Mesenchymal stem cell (in vitro differentiated cells and primary cell): ENCODE measurements around the gene ENDOD1.
A peak's percentile ranks its signal among the peaks of the same experiment; 100 is the strongest.

Experiments used
- DNase-seq: peaks from one replicate; pipeline ENCODE4 v3.0.0-alpha.2; 2013
- H2AFZ ChIP-seq: one replicate; pipeline ENCODE4 v1.6.1; 2013; ENCODE audit warnings: low read depth, mild to moderate bottlenecking, control low read depth, inconsistent platforms, low read length, moderate library complexity
- H2AK5ac ChIP-seq: 2 replicates; pipeline ENCODE4 v1.6.1; 2013; ENCODE audit warnings: low read length, moderate library complexity, mild to moderate bottlenecking, inconsistent platforms; ENCODE audit not compliant: severe bottlenecking
- H2BK120ac ChIP-seq: one replicate; pipeline ENCODE4 v1.6.1; 2013; ENCODE audit warnings: low read depth, mild to moderate bottlenecking, inconsistent platforms, low read length, moderate library complexity
- H2BK12ac ChIP-seq, 2 experiments: one replicate each; pipeline ENCODE4 v1.6.1; 2013; ENCODE audit warnings: inconsistent platforms in 2 of 2, low read length in 2 of 2, mild to moderate bottlenecking in 2 of 2, moderate library complexity in 2 of 2, control low read depth in 1 of 2
- H2BK15ac ChIP-seq: one replicate; pipeline ENCODE4 v1.6.1; 2013; ENCODE audit warnings: mild to moderate bottlenecking, low read depth, inconsistent platforms; ENCODE audit not compliant: poor library complexity, severe bottlenecking
- H2BK5ac ChIP-seq: 2 replicates; pipeline ENCODE4 v1.6.1; 2013; ENCODE audit warnings: low read depth, mild to moderate bottlenecking, low read length, control low read depth, inconsistent platforms; ENCODE audit not compliant: poor library complexity, severe bottlenecking
- H3K14ac ChIP-seq, 2 experiments: one replicate each; pipeline ENCODE4 v1.6.1; 2013; ENCODE audit warnings: inconsistent platforms in 2 of 2, low read length in 2 of 2, control low read depth in 1 of 2, mild to moderate bottlenecking in 1 of 2, moderate library complexity in 1 of 2
- H3K18ac ChIP-seq, 2 experiments: one replicate each; pipeline ENCODE4 v1.6.1; 2013; ENCODE audit warnings: inconsistent platforms in 2 of 2, low read length in 2 of 2, control low read depth in 1 of 2, low read depth in 1 of 2, mild to moderate bottlenecking in 1 of 2
- H3K23ac ChIP-seq, 2 experiments: one replicate each; pipeline ENCODE4 v1.6.1; 2013; ENCODE audit warnings: inconsistent platforms in 2 of 2, low read length in 2 of 2, mild to moderate bottlenecking in 2 of 2, moderate library complexity in 2 of 2, control low read depth in 1 of 2
- H3K27ac ChIP-seq: 2 replicates; pipeline ENCODE4 v1.5.1; 2013; ENCODE audit warnings: mild to moderate bottlenecking, moderate library complexity, low read length, control low read depth, inconsistent platforms; ENCODE audit not compliant: poor library complexity, severe bottlenecking
- H3K27me3 ChIP-seq, 2 experiments: 2 replicates each; pipeline versions ENCODE4 v1.6.1 to v1.7.0; 2013; ENCODE audit warnings: low read length in 2 of 2, mild to moderate bottlenecking in 2 of 2, moderate library complexity in 2 of 2, control low read depth in 1 of 2, inconsistent platforms in 1 of 2; ENCODE audit not compliant: control insufficient read depth in 1 of 2, insufficient read depth in 1 of 2
- H3K36me3 ChIP-seq, 2 experiments: 2 replicates each; pipeline versions ENCODE4 v1.6.1 to v1.7.0; 2013; ENCODE audit warnings: low read length in 2 of 2, control low read depth in 1 of 2, inconsistent platforms in 1 of 2, low read depth in 1 of 2, mild to moderate bottlenecking in 1 of 2; ENCODE audit not compliant: insufficient read depth in 2 of 2, control insufficient read depth in 1 of 2
- H3K4ac ChIP-seq, 2 experiments: one replicate each; pipeline ENCODE4 v1.6.1; 2013; ENCODE audit warnings: inconsistent platforms in 2 of 2, low read length in 2 of 2, mild to moderate bottlenecking in 2 of 2, moderate library complexity in 2 of 2, control low read depth in 1 of 2, low read depth in 1 of 2
- H3K4me1 ChIP-seq: 2 replicates; pipeline ENCODE4 v1.6.1; 2013; ENCODE audit warnings: low read depth, low read length, control low read depth; ENCODE audit not compliant: control insufficient read depth, insufficient read depth
- H3K4me2 ChIP-seq: 2 replicates; pipeline ENCODE4 v1.6.1; 2013; ENCODE audit warnings: low read length, mild to moderate bottlenecking, inconsistent platforms; ENCODE audit not compliant: poor library complexity, severe bottlenecking
- H3K4me3 ChIP-seq, 2 experiments: 2 replicates each; pipeline versions ENCODE4 v1.5.1 to v1.7.0; 2013; ENCODE audit warnings: low read length in 2 of 2, mild to moderate bottlenecking in 2 of 2, control low read depth in 1 of 2, low read depth in 1 of 2; ENCODE audit not compliant: insufficient read depth in 1 of 2
- H3K79me1 ChIP-seq: replicated peaks from 2 replicates; pipeline ENCODE4 v1.6.1; 2013; ENCODE audit warnings: mild to moderate bottlenecking, control low read depth, low read length, inconsistent platforms; ENCODE audit not compliant: poor library complexity, severe bottlenecking
- H3K9ac ChIP-seq: 2 replicates; pipeline ENCODE4 v1.7.0; 2013; ENCODE audit warnings: mild to moderate bottlenecking, low read length, moderate library complexity
- H3K9me3 ChIP-seq: 2 replicates; pipeline ENCODE4 v1.7.0; 2013; ENCODE audit warnings: mild to moderate bottlenecking, low read length; ENCODE audit not compliant: control insufficient read depth
- H4K8ac ChIP-seq: one replicate; pipeline ENCODE4 v1.6.1; 2013; ENCODE audit warnings: inconsistent platforms, mild to moderate bottlenecking, low read length, moderate library complexity
- H4K91ac ChIP-seq: one replicate; pipeline ENCODE4 v1.6.1; 2013; ENCODE audit warnings: mild to moderate bottlenecking, low read length, inconsistent platforms
- WGBS: methylation state at CpG from one replicate; pipeline ENCODE4 v1.1.7; 2013; ENCODE audit warnings: mixed read lengths; 5-methylcytosine and 5-hydroxymethylcytosine counted together

Gene ENDOD1

DNA sequence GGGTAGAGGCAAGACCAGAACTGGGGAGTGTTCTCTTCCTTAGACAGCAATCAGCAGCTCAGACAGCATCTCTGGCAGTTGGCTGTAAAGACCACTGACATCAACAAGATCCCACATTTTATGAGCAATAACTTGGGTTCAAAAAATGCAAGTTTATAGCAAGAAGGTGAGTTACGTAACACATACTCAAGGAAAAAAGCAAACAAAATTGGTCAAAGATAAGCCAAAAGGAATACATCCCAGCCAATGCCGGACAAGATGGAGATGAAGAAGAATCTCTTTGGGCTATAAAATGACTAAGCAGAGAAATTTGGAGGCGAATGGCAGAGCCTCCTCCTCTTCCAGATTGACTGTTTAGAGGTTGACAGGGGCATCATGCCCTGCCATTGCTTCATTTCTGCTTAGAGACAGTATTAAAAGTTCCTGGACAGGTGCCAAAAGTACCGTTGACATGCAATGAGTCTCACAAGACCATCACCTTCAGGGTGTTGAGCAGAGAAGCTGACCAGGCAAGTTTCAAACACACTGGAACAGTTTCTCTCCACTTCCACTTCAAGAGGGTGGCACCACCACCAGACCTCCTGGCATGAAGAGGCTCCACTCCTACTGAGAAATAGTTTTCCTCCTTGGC lies 55.9 kb downstream of the ENDOD1 start:
- Histone ChIP-seq H4K91ac (peak overlapping the region; percentile 85), H2BK5ac (no peak overlapping the region), H3K9ac (no peak overlapping the region), H3K4me1 (peaks cover 14% of the 10 kb centered on the region), H3K27ac (no peak overlapping the region), H3K9me3 (no peaks in the 10 kb centered on the region), H2AFZ (no peak overlapping the region), H3K23ac (no peak overlapping the region), H2BK12ac (peak overlapping the region; percentile 46 to 53), H4K8ac (peak overlapping the region; percentile 56), H3K79me1 (no peaks in the 10 kb centered on the region), H2BK15ac (no peak overlapping the region), H3K4me3 (no peak overlapping the region), H3K4ac (peak overlapping the region; percentile 62 to 92), H3K4me2 (no peak overlapping the region), H3K36me3 (no peaks in the 10 kb centered on the region), H3K18ac (peak overlapping the region; percentile 10 to 81), H2AK5ac (no peak overlapping the region), H2BK120ac (peak overlapping the region; percentile 21), H3K14ac (no peak overlapping the region), H3K27me3 (peaks cover 0 to 8% of the 10 kb centered on the region in 2 experiments)
- DNase-seq = no peak
- WGBS = 68% methylated on average over 3 of the region's 4 CpGs

DNA sequence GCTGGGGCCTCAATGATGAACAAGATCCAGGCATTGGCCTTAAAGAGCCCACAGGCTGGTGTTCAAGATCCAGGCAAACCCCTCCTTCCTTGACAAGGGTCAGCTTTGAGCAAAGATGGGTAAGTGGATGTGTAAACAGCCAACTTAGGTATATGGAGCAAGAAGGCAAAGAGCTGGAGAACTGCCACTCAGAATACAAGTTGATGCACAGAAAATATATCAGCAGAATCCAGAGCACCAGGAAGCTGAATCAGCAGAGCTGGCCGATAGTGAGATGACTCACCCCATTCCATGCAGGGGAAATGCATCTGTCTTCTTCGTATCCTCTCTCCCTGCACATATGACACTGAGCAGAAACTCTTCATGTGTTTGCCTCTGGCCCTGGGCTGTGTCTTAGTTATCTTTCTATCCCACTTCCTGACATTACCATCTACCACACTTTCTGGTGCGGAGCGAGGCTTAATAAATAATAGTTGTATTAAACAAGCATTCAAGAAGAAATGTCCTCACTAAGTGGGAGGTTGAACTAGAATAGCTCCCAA lies 57.8 kb downstream of the ENDOD1 start:
- no peak overlapping the region for H2BK15ac ChIP-seq
- no peak overlapping the region for H3K14ac ChIP-seq
- no peak overlapping the region for H4K91ac ChIP-seq
- no peak overlapping the region for H3K4ac ChIP-seq
- no peaks in the 10 kb centered on the region for H3K79me1 ChIP-seq
- no peak overlapping the region for H2AK5ac ChIP-seq
- H4K8ac ChIP-seq = no peak overlapping the region
- no peak overlapping the region for H2BK12ac ChIP-seq
- H2AFZ ChIP-seq = no peak overlapping the region
- no peak overlapping the region for H3K23ac ChIP-seq
- H3K27ac ChIP-seq = peak overlapping the region; percentile 40
- no peaks in the 10 kb centered on the region for H3K27me3 ChIP-seq
- H3K4me2 ChIP-seq = no peak overlapping the region
- peak; percentile 98 for DNase-seq
- peak overlapping the region; percentile 14 for H3K9ac ChIP-seq
- no peak overlapping the region for H2BK5ac ChIP-seq
- H3K4me1 ChIP-seq = peaks cover 20% of the 10 kb centered on the region
- H3K18ac ChIP-seq = no peak overlapping the region
- H3K36me3 ChIP-seq = no peaks in the 10 kb centered on the region
- 0% methylated on average over 2 of the region's 4 CpGs for WGBS
- peak overlapping the region in 1 of 2 experiments; percentile 25 for H3K4me3 ChIP-seq
- no peak overlapping the region for H2BK120ac ChIP-seq
- no peaks in the 10 kb centered on the region for H3K9me3 ChIP-seq

DNA sequence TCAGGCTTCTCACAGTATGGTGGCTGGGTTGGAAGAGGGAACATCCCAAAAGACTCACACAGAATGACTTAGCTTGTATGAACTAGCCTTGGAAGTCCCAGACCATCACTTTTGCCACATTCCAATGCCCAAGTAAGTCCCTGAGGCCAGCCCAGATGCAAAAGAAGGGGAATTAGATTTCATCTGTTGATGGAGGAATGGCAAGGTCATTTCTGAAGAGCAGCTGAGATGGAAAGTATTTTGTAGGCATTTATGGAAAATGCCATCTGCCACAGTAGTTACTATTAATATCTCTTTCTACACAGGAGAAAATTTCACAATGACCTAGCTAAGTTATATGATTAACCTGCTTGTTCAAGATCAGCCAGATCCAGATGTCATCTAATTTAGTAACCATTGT lies 58.8 kb downstream of the ENDOD1 start:
- peak overlapping the region; percentile 89 for H4K91ac ChIP-seq
- no peaks in the 10 kb centered on the region for H3K27me3 ChIP-seq
- peak overlapping the region; percentile 10 to 69 for H3K4ac ChIP-seq
- H3K9me3 ChIP-seq = no peaks in the 10 kb centered on the region
- no peak overlapping the region for H2BK5ac ChIP-seq
- peak; percentile 49 for DNase-seq
- peak overlapping the region; percentile 19 for H3K27ac ChIP-seq
- no peak overlapping the region for H2BK15ac ChIP-seq
- H4K8ac ChIP-seq = peak overlapping the region; percentile 77
- no peaks in the 10 kb centered on the region for H3K36me3 ChIP-seq
- peak overlapping the region; percentile 47 for H2AK5ac ChIP-seq
- H3K4me2 ChIP-seq = no peak overlapping the region
- H3K18ac ChIP-seq = peak overlapping the region; percentile 71 to 81
- H3K23ac ChIP-seq = no peak overlapping the region
- no peak overlapping the region for H3K4me3 ChIP-seq
- H3K14ac ChIP-seq = no peak overlapping the region
- no peaks in the 10 kb centered on the region for H3K79me1 ChIP-seq
- H2BK120ac ChIP-seq = peak overlapping the region; percentile 81
- H2BK12ac ChIP-seq = peak overlapping the region; percentile 44 to 96
- H2AFZ ChIP-seq = no peak overlapping the region
- peaks cover 20% of the 10 kb centered on the region for H3K4me1 ChIP-seq
- H3K9ac ChIP-seq = no peak overlapping the region

DNA sequence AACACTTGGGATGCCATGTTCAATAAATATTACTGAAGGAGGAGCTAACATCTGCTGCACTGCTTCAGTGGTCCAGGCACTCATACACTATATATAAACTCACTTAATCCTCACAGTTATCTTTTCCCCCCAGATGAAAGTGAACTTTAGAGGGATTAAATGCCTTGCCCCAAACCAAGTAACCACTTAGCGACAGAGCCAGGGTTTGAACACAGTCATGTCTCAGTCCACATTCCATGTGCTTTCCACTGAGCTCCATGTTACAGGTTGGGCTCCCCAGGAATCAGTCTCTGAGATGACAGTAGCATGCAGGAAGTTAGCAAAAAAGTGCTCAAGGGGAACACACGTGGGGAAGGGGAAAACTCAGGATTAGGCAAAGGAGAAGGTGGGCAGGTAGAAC lies 59.3 kb downstream of the ENDOD1 start:
- peaks cover 20% of the 10 kb centered on the region for H3K4me1 ChIP-seq
- H3K27ac ChIP-seq = peak overlapping the region; percentile 22
- no peak overlapping the region for H2AFZ ChIP-seq
- no peak overlapping the region for H2BK5ac ChIP-seq
- no peak overlapping the region for H3K9ac ChIP-seq
- H3K14ac ChIP-seq = peak overlapping the region in 1 of 2 experiments; percentile 58
- H2BK120ac ChIP-seq = no peak overlapping the region
- H3K4me3 ChIP-seq = no peak overlapping the region
- no peaks in the 10 kb centered on the region for H3K9me3 ChIP-seq
- H2BK12ac ChIP-seq = peak overlapping the region; percentile 85 to 98
- H3K27me3 ChIP-seq = no peaks in the 10 kb centered on the region
- DNase-seq = no peak
- H3K4ac ChIP-seq = peak overlapping the region in 1 of 2 experiments; percentile 83
- H2AK5ac ChIP-seq = peak overlapping the region; percentile 19
- WGBS = 71% methylated on average over 2 of the region's 2 CpGs
- H4K91ac ChIP-seq = peak overlapping the region; percentile 87
- H4K8ac ChIP-seq = peak overlapping the region; percentile 87
- no peak overlapping the region for H3K4me2 ChIP-seq
- peak overlapping the region; percentile 68 to 81 for H3K18ac ChIP-seq
- H3K79me1 ChIP-seq = no peaks in the 10 kb centered on the region
- no peaks in the 10 kb centered on the region for H3K36me3 ChIP-seq
- H3K23ac ChIP-seq = peak overlapping the region in 1 of 2 experiments; percentile 32
- no peak overlapping the region for H2BK15ac ChIP-seq
